Neutrophil (primary cell): ENCODE results near the gene CIT.

Experiments used
- H3K27ac ChIP-seq: fragments of 200-600 bp; sonication (generic); 2 replicates; pipeline ENCODE4 v1.5.1; 2016; ENCODE audit warnings: mild to moderate bottlenecking, moderate library complexity
- H3K27me3 ChIP-seq: fragments of 200-600 bp; sonication (generic); 2 replicates; pipeline ENCODE4 v1.6.0; 2016; ENCODE audit warnings: mild to moderate bottlenecking
- H3K36me3 ChIP-seq: fragments of 200-600 bp; sonication (generic); 2 replicates; pipeline ENCODE4 v1.5.1; 2017
- H3K4me1 ChIP-seq, 2 experiments: fragments of 200-600 bp in 1 of 2; sonication (generic) in 1 of 2; 1 replicate in 1 of 2; 2 replicates in 1 of 2; pipeline versions ENCODE4 v1.5.1 to v1.6.1; 2013 to 2016; ENCODE audit warnings: low read depth in 1 of 2, low read length in 1 of 2, mild to moderate bottlenecking in 1 of 2, moderate library complexity in 1 of 2; ENCODE audit not compliant: control insufficient read depth in 1 of 2, insufficient read depth in 1 of 2
- H3K4me3 ChIP-seq, 2 experiments: fragments of 200-600 bp in 1 of 2; sonication (generic) in 1 of 2; 1 replicate in 1 of 2; 2 replicates in 1 of 2; pipeline ENCODE4 v1.5.1; 2013 to 2016; ENCODE audit warnings: low read depth in 1 of 2, low read length in 1 of 2, mild to moderate bottlenecking in 1 of 2, moderate library complexity in 1 of 2
- H3K9me3 ChIP-seq: fragments of 200-600 bp; sonication (generic); 2 replicates; pipeline ENCODE4 v1.5.1; 2016
- CTCF ChIP-seq: fragments of 200-600 bp; sonication (generic); IDR thresholded peaks from 2 replicates; pipeline ENCODE4 v1.5.1; 2016; ENCODE audit warnings: antibody characterized with exemption

The CIT gene

GRCh38 chr12:119687406-119687805 is 189.7 kb downstream of the CIT start:
- Histone ChIP-seq H3K4me3 (no peak overlapping the region), H3K27me3 (no peaks in the 10 kb centered on the region), H3K4me1 (peaks cover 7 to 8% of the 10 kb centered on the region in 2 experiments), H3K27ac (no peak overlapping the region), H3K36me3 (peaks cover 38% of the 10 kb centered on the region), H3K9me3 (no peaks in the 10 kb centered on the region)
- TF ChIP-seq CTCF = no peak

- TF ChIP-seq CTCF = no peak
- Histone ChIP-seq H3K36me3 (peaks cover 35% of the 10 kb centered on the region), H3K27me3 (no peaks in the 10 kb centered on the region), H3K4me3 (no peak overlapping the region), H3K4me1 (peaks cover 12% of the 10 kb centered on the region in 2 experiments), H3K9me3 (no peaks in the 10 kb centered on the region), H3K27ac (no peak overlapping the region)
Observed at GRCh38 chr12:119686776-119687175, 190.3 kb downstream of the CIT start.

- H3K9me3 ChIP-seq = no peaks in the 10 kb centered on the region
- peaks cover 12% of the 10 kb centered on the region in 2 experiments for H3K4me1 ChIP-seq
- TF ChIP-seq CTCF = no peak
- H3K27ac ChIP-seq = no peak overlapping the region
- peaks cover 39% of the 10 kb centered on the region for H3K36me3 ChIP-seq
- H3K27me3 ChIP-seq = no peaks in the 10 kb centered on the region
- no peak overlapping the region for H3K4me3 ChIP-seq
Observed at GRCh38 chr12:119686355-119686754, 190.8 kb downstream of the CIT start.

- no peak for TF ChIP-seq CTCF
- Histone ChIP-seq H3K36me3 (peaks cover 46% of the 10 kb centered on the region), H3K9me3 (no peaks in the 10 kb centered on the region), H3K27ac (no peak overlapping the region), H3K27me3 (no peaks in the 10 kb centered on the region), H3K4me1 (peaks cover 12% of the 10 kb centered on the region in 2 experiments), H3K4me3 (no peak overlapping the region)
Observed at GRCh38 chr12:119685375-119685774, 191.7 kb downstream of the CIT start.

- Histone ChIP-seq H3K4me3 (no peak overlapping the region), H3K36me3 (peaks cover 47% of the 10 kb centered on the region), H3K9me3 (no peaks in the 10 kb centered on the region), H3K27ac (no peak overlapping the region), H3K4me1 (peaks cover 12% of the 10 kb centered on the region in 2 experiments), H3K27me3 (no peaks in the 10 kb centered on the region)
- no peak for TF ChIP-seq CTCF
Observed at GRCh38 chr12:119684711-119685369, 192.3 kb downstream of the CIT start.
